Measurements from ENCODE around the gene URGCP.

Gene URGCP

GRCh38 chr7:43906331-43907010, at the start of gene URGCP:
TSS of gene URGCP (minus strand) at chr7:43906596. CDS start at chr7:43906575, 21 bp downstream.
- DNase-seq (ENCODE audit: low spot score) = peak; percentile 60

- peak; percentile 30 for DNase-seq (ENCODE audit: low spot score)
Observed at GRCh38 chr7:43956027-43956426, 49.6 kb upstream of the URGCP start.

- DNase-seq (ENCODE audit: low spot score) = peak; percentile 81
Observed at GRCh38 chr7:43954524-43955228, 48.3 kb upstream of the URGCP start.

GRCh38 chr7:43953071-43953470, 46.7 kb upstream of the URGCP start:
- DNase-seq (ENCODE audit: low spot score) = no peak

- DNase-seq (ENCODE audit: low spot score) = no peak
Observed at GRCh38 chr7:43952028-43952427, 45.6 kb upstream of the URGCP start.

GRCh38 chr7:43944286-43944685, 37.9 kb upstream of the URGCP start:
- DNase-seq (ENCODE audit: low spot score) = peak; percentile 34

GRCh38 chr7:43943417-43944187, 37.2 kb upstream of the URGCP start:
- no peak for DNase-seq (ENCODE audit: low spot score)

GRCh38 chr7:43942997-43943396, 36.6 kb upstream of the URGCP start:
- no peak for DNase-seq (ENCODE audit: low spot score)

- DNase-seq (ENCODE audit: low spot score) = no peak
Observed at GRCh38 chr7:43942250-43942649, 35.9 kb upstream of the URGCP start.

GRCh38 chr7:43938892-43939482, 32.6 kb upstream of the URGCP start:
- no peak for DNase-seq (ENCODE audit: low spot score)

GRCh38 chr7:43937444-43937843, 31.0 kb upstream of the URGCP start:
- DNase-seq (ENCODE audit: low spot score) = no peak

- no peak for DNase-seq (ENCODE audit: low spot score)
Observed at GRCh38 chr7:43933902-43934560, 27.6 kb upstream of the URGCP start.

- DNase-seq (ENCODE audit: low spot score) = no peak
Observed at GRCh38 chr7:43931346-43931745, 24.9 kb upstream of the URGCP start.

GRCh38 chr7:43929529-43930457, 23.4 kb upstream of the URGCP start:
- no peak for DNase-seq (ENCODE audit: low spot score)

GRCh38 chr7:43927810-43928209, 21.4 kb upstream of the URGCP start:
- DNase-seq (ENCODE audit: low spot score) = no peak

GRCh38 chr7:43926798-43927123, 20.4 kb upstream of the URGCP start:
- DNase-seq (ENCODE audit: low spot score) = no peak

GRCh38 chr7:43925984-43926797, 19.8 kb upstream of the URGCP start, which contains the start of gene UBE2D4:
TSS of gene UBE2D4 (plus strand) at chr7:43926436. CDS start at chr7:43926533, 97 bp downstream.
- DNase-seq (ENCODE audit: low spot score) = peak; percentile 94

- DNase-seq (ENCODE audit: low spot score) = no peak
Observed at GRCh38 chr7:43922726-43923125, 16.3 kb upstream of the URGCP start.

GRCh38 chr7:43921423-43921822, 15.0 kb upstream of the URGCP start:
- DNase-seq (ENCODE audit: low spot score) = no peak

GRCh38 chr7:43915907-43916306, 9.5 kb upstream of the URGCP start:
- no peak for DNase-seq (ENCODE audit: low spot score)
